ENCODE data around the gene MGAT5. TPM values are rescaled to one million over a fixed set of nuclear protein-coding genes. Genes with fewer than 3 reads are reported as not detected.

Gene MGAT5
- polyA plus RNA-seq, 1 donor = 19.0 TPM

- Histone ChIP-seq H3K27me3 (ENCODE audit: control insufficient read depth, insufficient read depth, low read length) (no peaks in the 10 kb centered on the region), H3K4me1 (ENCODE audit: control insufficient read depth, insufficient read depth, low read length) (no peaks in the 10 kb centered on the region), H3K9me3 (ENCODE audit: control insufficient read depth, low read depth, low read length) (no peaks in the 10 kb centered on the region), H3K27ac (ENCODE audit: low read length) (no peak overlapping the region), H3K4me3 (ENCODE audit: low read length) (no peak overlapping the region), H3K36me3 (ENCODE audit: control insufficient read depth, insufficient read depth, low read length) (peaks cover 21% of the 10 kb centered on the region)
- no CpG with 5 or more reads among the region's 7 CpGs for WGBS (ENCODE audit: insufficient coverage, low lambda C conversion rate)
- no peak for DNase-seq
Observed at GRCh38 chr2:134421556-134422328, 167.9 kb downstream of the MGAT5 start.

GRCh38 chr2:134425724-134426496 is 172.0 kb downstream of the MGAT5 start:
- Histone ChIP-seq H3K27ac (ENCODE audit: low read length) (no peak overlapping the region), H3K4me1 (ENCODE audit: control insufficient read depth, insufficient read depth, low read length) (no peaks in the 10 kb centered on the region), H3K9me3 (ENCODE audit: control insufficient read depth, low read depth, low read length) (no peaks in the 10 kb centered on the region), H3K27me3 (ENCODE audit: control insufficient read depth, insufficient read depth, low read length) (no peaks in the 10 kb centered on the region), H3K36me3 (ENCODE audit: control insufficient read depth, insufficient read depth, low read length) (peaks cover 40% of the 10 kb centered on the region), H3K4me3 (ENCODE audit: low read length) (no peak overlapping the region)
- no peak for DNase-seq
- WGBS (ENCODE audit: insufficient coverage, low lambda C conversion rate) = 100% methylated on average over 2 of the region's 6 CpGs

- H3K27me3 ChIP-seq (ENCODE audit: control insufficient read depth, insufficient read depth, low read length) = no peaks in the 10 kb centered on the region
- H3K36me3 ChIP-seq (ENCODE audit: control insufficient read depth, insufficient read depth, low read length) = peaks cover 44% of the 10 kb centered on the region
- H3K27ac ChIP-seq (ENCODE audit: low read length) = no peak overlapping the region
- no CpG with 5 or more reads among the region's 3 CpGs for WGBS (ENCODE audit: insufficient coverage, low lambda C conversion rate)
- H3K4me1 ChIP-seq (ENCODE audit: control insufficient read depth, insufficient read depth, low read length) = no peaks in the 10 kb centered on the region
- DNase-seq = no peak
- no peak overlapping the region for H3K4me3 ChIP-seq (ENCODE audit: low read length)
- H3K9me3 ChIP-seq (ENCODE audit: control insufficient read depth, low read depth, low read length) = no peaks in the 10 kb centered on the region
Observed at GRCh38 chr2:134426721-134427120, 172.8 kb downstream of the MGAT5 start.

GRCh38 chr2:134429886-134430285 is 176.0 kb downstream of the MGAT5 start:
- no peak overlapping the region for H3K27ac ChIP-seq (ENCODE audit: low read length)

GRCh38 chr2:134431838-134432434 is 178.1 kb downstream of the MGAT5 start:
- H3K4me1 ChIP-seq (ENCODE audit: control insufficient read depth, insufficient read depth, low read length) = peaks cover 3% of the 10 kb centered on the region
- H3K27me3 ChIP-seq (ENCODE audit: control insufficient read depth, insufficient read depth, low read length) = no peaks in the 10 kb centered on the region
- no CpG with 5 or more reads among the region's 2 CpGs for WGBS (ENCODE audit: insufficient coverage, low lambda C conversion rate)
- H3K36me3 ChIP-seq (ENCODE audit: control insufficient read depth, insufficient read depth, low read length) = peaks cover 46% of the 10 kb centered on the region
- DNase-seq = no peak
- no peaks in the 10 kb centered on the region for H3K9me3 ChIP-seq (ENCODE audit: control insufficient read depth, low read depth, low read length)
- H3K27ac ChIP-seq (ENCODE audit: low read length) = no peak overlapping the region
- H3K4me3 ChIP-seq (ENCODE audit: low read length) = no peak overlapping the region

More at GRCh38 chr2:134429886-134430285, 176.0 kb downstream of the MGAT5 start:
- Histone ChIP-seq H3K4me1 (ENCODE audit: control insufficient read depth, insufficient read depth, low read length) (peaks cover 3% of the 10 kb centered on the region), H3K36me3 (ENCODE audit: control insufficient read depth, insufficient read depth, low read length) (peaks cover 37% of the 10 kb centered on the region), H3K4me3 (ENCODE audit: low read length) (no peak overlapping the region), H3K9me3 (ENCODE audit: control insufficient read depth, low read depth, low read length) (no peaks in the 10 kb centered on the region), H3K27me3 (ENCODE audit: control insufficient read depth, insufficient read depth, low read length) (no peaks in the 10 kb centered on the region)
- no peak for DNase-seq
- no CpG with 5 or more reads among the region's 4 CpGs for WGBS (ENCODE audit: insufficient coverage, low lambda C conversion rate)

- Histone ChIP-seq H3K27ac (ENCODE audit: low read length) (no peak overlapping the region), H3K27me3 (ENCODE audit: control insufficient read depth, insufficient read depth, low read length) (no peaks in the 10 kb centered on the region), H3K9me3 (ENCODE audit: control insufficient read depth, low read depth, low read length) (no peaks in the 10 kb centered on the region), H3K36me3 (ENCODE audit: control insufficient read depth, insufficient read depth, low read length) (peaks cover 46% of the 10 kb centered on the region), H3K4me3 (ENCODE audit: low read length) (no peak overlapping the region), H3K4me1 (ENCODE audit: control insufficient read depth, insufficient read depth, low read length) (peaks cover 3% of the 10 kb centered on the region)
- peak in 1 of 2 donors; percentile 59 for DNase-seq
- no CpG with 5 or more reads among the region's 3 CpGs for WGBS (ENCODE audit: insufficient coverage, low lambda C conversion rate)
Observed at GRCh38 chr2:134432435-134432883, 178.6 kb downstream of the MGAT5 start.

GRCh38 chr2:134433469-134433868 is 179.6 kb downstream of the MGAT5 start:
- Histone ChIP-seq H3K4me1 (ENCODE audit: control insufficient read depth, insufficient read depth, low read length) (peaks cover 3% of the 10 kb centered on the region), H3K27ac (ENCODE audit: low read length) (no peak overlapping the region), H3K27me3 (ENCODE audit: control insufficient read depth, insufficient read depth, low read length) (no peaks in the 10 kb centered on the region), H3K36me3 (ENCODE audit: control insufficient read depth, insufficient read depth, low read length) (peaks cover 41% of the 10 kb centered on the region), H3K4me3 (ENCODE audit: low read length) (no peak overlapping the region), H3K9me3 (ENCODE audit: control insufficient read depth, low read depth, low read length) (no peaks in the 10 kb centered on the region)
- DNase-seq = peak in 1 of 2 donors; percentile 35
- 60% methylated on average over 1 of the region's 7 CpGs for WGBS (ENCODE audit: insufficient coverage, low lambda C conversion rate)

GRCh38 chr2:134433979-134434378 is 180.1 kb downstream of the MGAT5 start:
- Histone ChIP-seq H3K36me3 (ENCODE audit: control insufficient read depth, insufficient read depth, low read length) (peaks cover 36% of the 10 kb centered on the region), H3K27me3 (ENCODE audit: control insufficient read depth, insufficient read depth, low read length) (no peaks in the 10 kb centered on the region), H3K9me3 (ENCODE audit: control insufficient read depth, low read depth, low read length) (no peaks in the 10 kb centered on the region), H3K4me1 (ENCODE audit: control insufficient read depth, insufficient read depth, low read length) (peaks cover 3% of the 10 kb centered on the region), H3K27ac (ENCODE audit: low read length) (no peak overlapping the region), H3K4me3 (ENCODE audit: low read length) (no peak overlapping the region)
- DNase-seq = no peak
- WGBS (ENCODE audit: insufficient coverage, low lambda C conversion rate) = no CpG with 5 or more reads among the region's 6 CpGs

- Histone ChIP-seq H3K4me3 (ENCODE audit: low read length) (no peak overlapping the region), H3K9me3 (ENCODE audit: control insufficient read depth, low read depth, low read length) (no peaks in the 10 kb centered on the region), H3K27ac (ENCODE audit: low read length) (no peak overlapping the region), H3K36me3 (ENCODE audit: control insufficient read depth, insufficient read depth, low read length) (peaks cover 27% of the 10 kb centered on the region), H3K27me3 (ENCODE audit: control insufficient read depth, insufficient read depth, low read length) (no peaks in the 10 kb centered on the region), H3K4me1 (ENCODE audit: control insufficient read depth, insufficient read depth, low read length) (peaks cover 3% of the 10 kb centered on the region)
- no peak for DNase-seq
- 73% methylated on average over 2 of the region's 4 CpGs for WGBS (ENCODE audit: insufficient coverage, low lambda C conversion rate)
Observed at GRCh38 chr2:134435505-134435904, 181.6 kb downstream of the MGAT5 start.

GRCh38 chr2:134435936-134436335 is 182.1 kb downstream of the MGAT5 start:
- Histone ChIP-seq H3K27me3 (ENCODE audit: control insufficient read depth, insufficient read depth, low read length) (no peaks in the 10 kb centered on the region), H3K9me3 (ENCODE audit: control insufficient read depth, low read depth, low read length) (no peaks in the 10 kb centered on the region), H3K27ac (ENCODE audit: low read length) (no peak overlapping the region), H3K4me1 (ENCODE audit: control insufficient read depth, insufficient read depth, low read length) (peaks cover 3% of the 10 kb centered on the region), H3K36me3 (ENCODE audit: control insufficient read depth, insufficient read depth, low read length) (peaks cover 24% of the 10 kb centered on the region), H3K4me3 (ENCODE audit: low read length) (no peak overlapping the region)
- no peak for DNase-seq
